ENCODE data around the gene ATXN7L1.
"Not testable (repeated sequence)": the region's sequence is repeated elsewhere in the genome, so short reads cannot be mapped to it uniquely, and the experiment has no call there.

Gene ATXN7L1

DNA sequence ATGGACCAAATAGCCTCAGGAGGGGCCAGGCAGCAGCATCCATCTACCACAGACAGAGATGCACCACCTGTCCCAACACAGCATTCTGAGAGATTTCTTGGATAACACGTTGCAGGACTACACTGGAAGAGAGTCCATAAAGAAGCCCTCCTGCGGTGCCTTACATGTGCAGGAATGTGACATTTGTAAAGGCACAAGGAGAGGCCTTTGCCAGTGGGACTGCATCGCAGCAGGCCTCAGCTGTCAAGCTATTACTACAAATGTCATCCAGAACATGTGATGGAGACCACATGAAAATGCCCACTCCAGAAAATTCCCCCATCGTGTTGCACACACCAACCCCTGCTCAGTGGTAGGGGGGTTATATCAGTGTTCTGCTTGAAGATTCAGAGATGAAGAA, 77.4 kb downstream of the ATXN7L1 start:
- DNase-seq = no peak

GRCh38 chr7:105797652-105798051, 78.7 kb downstream of the ATXN7L1 start:
- DNase-seq = no peak

GRCh38 chr7:105796365-105796764, 80.0 kb downstream of the ATXN7L1 start:
- no peak for DNase-seq

- no peak for DNase-seq
These were observed 81.4 kb downstream of the ATXN7L1 start for GRCh38 chr7:105794741-105795729.

- no peak for DNase-seq
These were observed 83.7 kb downstream of the ATXN7L1 start for GRCh38 chr7:105792488-105793370.

DNA sequence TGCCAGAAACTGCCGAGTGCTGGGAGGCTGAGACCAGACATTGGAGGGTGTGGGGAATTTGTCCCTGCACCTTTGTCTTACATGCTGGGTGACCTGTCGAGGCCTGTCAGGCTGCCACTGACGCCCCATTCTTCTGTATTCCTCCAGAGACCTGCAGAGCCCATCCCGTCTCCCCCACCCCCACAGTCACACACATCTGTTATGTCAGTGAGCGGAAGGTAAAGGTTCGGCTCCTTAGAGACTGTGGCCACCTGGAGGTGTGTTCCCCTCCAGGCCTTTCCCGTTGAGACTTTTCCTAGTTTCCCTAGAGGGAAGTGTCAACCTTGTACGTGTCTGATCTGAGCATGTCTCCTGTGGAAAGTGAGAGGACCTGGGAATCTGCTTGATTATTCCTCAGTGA, 84.5 kb downstream of the ATXN7L1 start:
- DNase-seq = no peak

DNA sequence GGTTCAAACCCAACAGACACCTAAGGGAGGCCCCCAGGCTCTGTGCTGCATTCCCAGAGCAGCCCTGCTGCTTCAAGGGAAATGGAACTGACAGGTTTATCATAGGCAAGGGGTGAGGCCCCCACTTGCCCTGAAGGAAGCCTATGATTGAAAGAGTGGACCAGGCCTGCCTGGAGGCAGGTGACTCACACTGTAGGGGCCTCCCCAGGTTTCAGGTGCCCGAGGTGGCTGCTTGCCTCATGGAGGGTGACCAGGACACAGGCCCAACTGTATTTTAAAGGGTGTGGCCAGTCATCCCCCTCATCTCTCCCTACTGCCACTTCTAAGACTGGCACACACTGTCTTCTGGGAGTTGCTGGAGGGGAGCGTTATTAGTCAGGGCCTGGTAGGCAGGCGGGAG, 85.4 kb downstream of the ATXN7L1 start:
- no peak for DNase-seq

- not testable (repeated sequence) for DNase-seq
These were observed 85.9 kb downstream of the ATXN7L1 start for GRCh38 chr7:105790452-105790851.

DNA sequence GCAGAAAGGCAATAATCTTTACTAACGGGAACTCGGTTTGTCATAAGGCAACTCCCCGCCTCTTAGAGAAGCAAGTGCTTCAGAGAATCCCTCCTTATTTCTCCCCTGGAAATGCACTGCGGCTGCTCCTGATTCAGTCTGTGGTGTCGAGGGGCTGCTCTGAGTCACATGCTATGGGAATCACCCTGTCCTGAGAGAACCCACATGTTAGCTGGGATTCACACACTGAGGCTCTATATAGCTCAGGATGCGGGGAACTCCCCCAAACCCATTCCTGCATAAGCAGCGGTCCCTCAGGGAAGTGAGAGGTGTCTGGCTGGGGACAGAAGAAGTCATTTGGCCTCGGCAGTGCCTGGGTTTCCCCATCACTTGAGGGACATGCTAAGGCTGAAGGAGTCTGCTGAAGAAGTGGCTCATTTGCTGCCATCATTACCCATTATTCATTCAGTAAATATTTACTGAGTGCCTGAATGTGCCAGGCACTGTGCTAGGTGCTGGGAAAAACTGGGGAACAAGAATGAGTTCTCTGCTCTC, 87.5 kb downstream of the ATXN7L1 start:
- DNase-seq = no peak

GRCh38 chr7:105788356-105788755, 88.0 kb downstream of the ATXN7L1 start:
- DNase-seq = no peak

- no peak for DNase-seq
These were observed 88.6 kb downstream of the ATXN7L1 start for GRCh38 chr7:105787793-105788192.

GRCh38 chr7:105786520-105787470, 89.6 kb downstream of the ATXN7L1 start:
- DNase-seq = no peak

- DNase-seq = peak; percentile 61
These were observed 93.9 kb downstream of the ATXN7L1 start for GRCh38 chr7:105782391-105783042.

DNA sequence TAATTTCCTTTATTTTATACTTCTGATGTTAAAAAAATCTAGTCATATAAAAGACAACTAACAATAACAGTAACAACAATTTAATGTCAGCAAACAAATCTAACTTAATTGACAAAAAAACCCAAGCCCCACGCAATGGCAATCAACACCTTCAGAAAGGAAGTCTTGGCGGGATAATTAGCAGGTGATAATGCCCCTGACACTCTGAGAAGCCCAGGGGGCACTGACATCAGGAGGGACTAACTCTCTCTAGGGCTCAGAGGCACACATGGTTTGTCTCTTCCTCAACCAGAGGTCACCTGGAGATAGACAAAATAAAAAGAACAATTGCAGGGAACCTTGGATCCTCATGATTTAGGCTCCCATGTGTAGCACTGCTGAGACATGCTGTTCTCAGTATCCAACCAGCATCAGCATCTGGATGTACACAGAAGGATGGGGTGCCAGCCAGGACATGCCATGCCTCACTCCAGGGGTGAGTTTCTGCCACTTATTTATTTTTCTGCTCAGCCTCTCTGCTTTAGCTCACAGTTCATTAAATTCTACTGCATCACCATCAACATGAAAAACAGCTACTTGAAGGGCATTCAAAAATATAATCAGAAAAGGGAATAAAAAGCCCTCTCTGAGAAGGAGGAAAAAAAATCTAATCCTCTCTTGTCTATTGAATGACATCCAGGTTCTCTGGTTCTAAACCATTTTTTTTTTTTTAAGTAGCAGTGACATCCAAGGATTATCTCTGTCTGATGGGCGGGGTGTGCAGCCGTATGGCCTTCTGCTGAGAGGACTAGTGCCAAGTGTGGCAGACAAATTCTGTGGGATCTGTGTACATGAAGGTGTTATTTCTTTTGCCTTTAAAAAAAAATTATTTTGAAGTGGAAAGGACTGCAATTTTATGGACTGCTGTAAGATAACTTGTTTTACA, 96.3 kb downstream of the ATXN7L1 start:
- DNase-seq = no peak

- no peak for DNase-seq
These were observed 97.4 kb downstream of the ATXN7L1 start for GRCh38 chr7:105778956-105779355.

GRCh38 chr7:105776986-105777910, 99.2 kb downstream of the ATXN7L1 start:
- no peak for DNase-seq

GRCh38 chr7:105776068-105776790, 100.2 kb downstream of the ATXN7L1 start:
- DNase-seq = peak; percentile 95

DNA sequence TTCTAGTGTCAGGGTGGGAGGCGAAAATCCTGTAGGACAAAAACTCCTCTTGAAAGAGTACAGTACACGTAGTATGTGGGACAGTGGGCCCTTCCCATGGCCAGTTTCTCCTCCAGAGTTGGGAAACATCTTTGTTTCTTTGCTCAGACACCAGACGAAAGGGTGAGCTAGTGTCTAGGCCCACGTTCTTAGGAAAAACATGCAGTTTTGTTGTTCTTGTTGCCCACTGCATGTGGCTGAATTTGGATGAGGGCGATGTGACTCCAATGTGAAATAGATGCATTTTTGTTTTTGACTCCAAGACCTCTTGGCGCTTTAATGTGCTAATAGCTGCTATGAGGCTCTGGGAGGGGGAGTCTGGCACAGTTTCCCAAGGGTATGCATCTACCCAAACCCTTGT, 100.8 kb downstream of the ATXN7L1 start:
- DNase-seq = no peak

DNA sequence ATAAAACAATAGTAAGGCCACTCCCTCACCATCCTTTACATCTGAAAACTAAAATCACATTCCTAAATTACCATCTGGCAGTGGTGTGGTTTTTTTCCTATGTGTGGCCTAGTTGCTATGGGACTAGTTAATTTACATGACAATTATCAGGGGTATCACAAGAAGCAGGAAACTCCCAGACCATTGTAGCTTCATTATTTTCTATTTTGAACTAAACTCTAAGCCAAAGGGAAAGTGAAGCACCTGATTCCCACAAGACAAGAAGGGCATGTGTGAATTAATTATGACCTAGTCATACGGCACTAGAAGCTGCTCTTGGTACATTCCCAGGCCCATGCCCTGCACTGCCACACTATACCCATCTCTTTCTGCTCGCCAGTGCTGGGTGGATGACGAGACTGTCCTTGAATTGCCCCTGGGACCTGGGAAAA, 103.4 kb downstream of the ATXN7L1 start:
- DNase-seq = no peak
